Measurements from ENCODE around the gene MRFAP1.
A peak's percentile ranks its signal among the peaks of the same experiment; 100 is the strongest.

MRFAP1 gene
- 134 to 150 reads per million in 2 donors for total RNA-seq

- peak; percentile 95 for DNase-seq
Observed at GRCh38 chr4:6640292-6641163, at the start of gene MRFAP1. Gene MRFAP1 (plus strand): TSS chr4:6640685. CDS start chr4:6640863, 178 bp downstream.

DNA sequence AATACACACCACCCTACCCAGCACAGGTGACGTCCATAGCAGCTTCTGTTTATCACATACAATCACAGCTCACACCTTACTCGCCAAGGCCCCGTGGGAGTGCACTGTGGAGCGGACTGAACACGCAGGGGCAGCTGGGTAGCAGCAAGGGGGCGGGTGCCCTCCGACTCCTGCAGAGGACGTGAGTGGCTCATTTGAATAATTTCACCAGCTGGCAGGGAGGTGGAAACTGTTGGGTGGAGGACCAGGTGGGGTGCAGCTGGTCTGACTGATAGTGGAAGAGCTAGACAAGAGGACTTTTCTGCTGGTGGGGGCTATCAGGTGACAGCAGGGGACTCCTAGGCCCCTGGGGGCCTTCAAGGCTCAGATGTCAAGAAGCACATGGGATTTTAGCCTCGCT, 49.2 kb upstream of the MRFAP1 start:
- DNase-seq: no peak

- DNase-seq: no peak
Observed at GRCh38 chr4:6591781-6592180, 48.7 kb upstream of the MRFAP1 start.

GRCh38 chr4:6592804-6593563, 47.5 kb upstream of the MRFAP1 start:
- DNase-seq: no peak

- no peak for DNase-seq
Observed at GRCh38 chr4:6594341-6594740, 46.1 kb upstream of the MRFAP1 start.

DNA sequence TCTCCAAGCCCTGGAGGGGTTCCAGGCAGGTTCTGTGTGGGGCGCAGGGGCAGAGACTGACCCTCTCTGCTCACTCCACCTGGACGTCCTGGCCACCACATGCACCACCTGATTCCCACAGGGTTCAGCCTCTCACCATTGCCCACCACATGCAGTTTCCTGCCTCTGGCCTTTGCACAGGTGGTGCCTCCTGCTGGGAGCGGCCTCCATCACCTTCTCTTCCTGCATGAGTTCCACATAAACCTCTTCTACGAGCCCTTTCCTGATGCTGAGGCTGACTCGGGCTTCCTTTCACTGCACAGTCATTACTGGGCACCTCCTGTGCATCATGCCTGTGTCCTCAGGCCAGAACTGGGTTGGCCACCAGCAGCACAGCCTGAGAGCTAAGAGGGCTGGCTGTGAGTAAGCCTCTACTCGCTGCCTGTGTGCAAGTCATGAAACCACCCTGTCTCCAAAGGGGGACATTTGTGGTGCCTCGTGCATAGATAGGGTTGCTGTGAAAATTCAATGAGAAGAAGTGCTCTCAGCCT, 45.6 kb upstream of the MRFAP1 start:
- DNase-seq: no peak

DNA sequence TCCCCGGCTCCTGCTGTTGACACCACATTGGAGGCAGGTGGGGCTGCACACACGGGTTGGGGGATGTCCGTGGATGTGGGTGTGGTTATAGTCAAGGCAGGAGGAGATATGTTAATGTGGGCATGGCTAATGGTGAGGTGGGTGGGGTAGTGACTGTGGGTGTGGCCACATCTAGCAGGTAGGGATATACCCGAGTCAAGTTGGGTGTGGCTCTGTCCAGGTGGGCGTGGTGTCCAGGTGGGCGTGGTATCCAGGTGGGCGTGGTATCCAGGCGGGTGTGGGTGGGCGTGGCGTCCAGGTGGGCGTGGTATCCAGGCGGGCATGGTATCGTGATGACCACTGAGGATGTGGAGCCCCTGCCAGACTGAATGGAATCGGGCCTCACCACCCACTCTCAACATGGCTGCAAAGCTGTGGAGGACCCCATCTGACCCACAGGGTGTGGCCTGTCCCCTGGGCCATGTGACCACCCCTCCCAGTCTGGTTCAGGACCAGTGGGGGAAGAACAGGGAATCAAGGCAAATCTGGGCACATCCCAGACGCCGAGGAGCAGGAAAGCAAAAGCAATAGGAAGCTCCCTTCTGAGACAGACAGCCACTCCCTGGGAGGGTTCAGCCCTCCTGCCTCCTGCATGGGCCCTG, 44.5 kb upstream of the MRFAP1 start:
- no peak for DNase-seq

- no peak for DNase-seq
Observed at GRCh38 chr4:6596948-6597347, 43.5 kb upstream of the MRFAP1 start.

DNA sequence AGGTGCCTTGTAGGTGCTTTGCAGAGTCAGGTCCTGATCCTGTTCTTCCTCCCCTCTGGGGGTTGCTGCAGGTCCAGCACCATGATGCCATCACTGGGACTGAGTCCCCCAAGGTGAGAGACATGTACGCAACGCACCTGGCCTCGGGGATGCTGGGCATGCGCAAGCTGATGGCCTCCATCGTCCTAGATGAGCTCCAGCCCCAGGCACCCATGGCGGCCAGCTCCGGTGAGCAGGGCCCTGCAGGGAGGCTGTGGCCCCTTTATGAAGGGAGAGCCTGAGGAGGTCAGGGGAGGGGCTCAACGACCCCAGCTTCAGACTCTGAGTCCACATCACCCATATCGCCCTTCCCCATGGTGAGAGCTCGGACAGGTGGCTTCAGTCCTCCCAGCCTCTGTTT, 42.4 kb upstream of the MRFAP1 start:
- no peak for DNase-seq

- no peak for DNase-seq
Observed at GRCh38 chr4:6598641-6599040, 41.8 kb upstream of the MRFAP1 start.

DNA sequence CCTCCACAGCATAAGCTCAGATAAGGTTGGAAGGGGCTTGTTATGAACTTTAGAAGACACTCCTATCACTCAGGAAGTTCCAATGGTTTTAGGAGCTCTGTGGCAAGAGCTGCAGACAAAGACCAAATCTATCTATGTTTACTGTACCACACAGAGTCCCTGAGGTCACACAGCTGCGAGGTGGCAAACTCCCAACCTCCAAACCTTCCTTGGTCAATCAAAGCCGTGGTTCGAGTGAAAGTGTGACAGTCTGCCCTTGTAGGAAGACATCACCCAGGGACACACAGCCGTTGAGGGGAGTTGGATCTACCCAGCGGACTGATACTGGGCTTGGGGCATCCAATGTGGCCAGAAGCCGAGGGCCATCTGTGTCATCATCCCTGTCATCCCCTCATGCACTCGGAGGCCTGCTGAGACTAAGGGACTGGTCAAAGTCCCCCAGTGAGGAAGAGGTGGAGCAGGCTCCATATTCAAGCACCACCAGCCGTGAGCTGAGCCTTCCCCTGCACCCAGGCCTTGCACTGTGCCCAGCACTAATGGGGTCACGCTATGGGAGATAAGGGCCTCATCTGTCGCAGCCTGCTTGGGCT, 38.7 kb upstream of the MRFAP1 start:
- no peak for DNase-seq

DNA sequence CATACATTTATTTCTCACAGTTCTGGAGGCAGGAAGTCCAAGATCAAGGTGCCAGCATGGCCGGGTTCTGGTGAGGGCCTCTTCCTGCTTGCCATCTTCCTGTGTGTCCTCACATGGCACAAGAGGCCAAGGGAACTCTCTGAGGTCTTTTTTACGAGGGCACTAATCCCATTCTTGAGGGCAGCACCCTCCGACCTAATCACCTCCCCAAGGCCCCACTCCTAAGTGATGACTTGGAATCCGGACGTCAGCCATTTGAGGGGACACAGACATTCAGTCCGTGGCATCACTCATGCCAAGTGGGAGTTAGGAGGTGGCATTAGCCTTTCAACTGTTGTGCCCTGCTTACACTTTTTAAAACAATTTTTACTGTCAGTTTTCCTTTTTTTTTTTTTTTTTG, 38.2 kb upstream of the MRFAP1 start:
- no peak for DNase-seq

GRCh38 chr4:6603128-6603527, 37.4 kb upstream of the MRFAP1 start:
- DNase-seq: no peak

DNA sequence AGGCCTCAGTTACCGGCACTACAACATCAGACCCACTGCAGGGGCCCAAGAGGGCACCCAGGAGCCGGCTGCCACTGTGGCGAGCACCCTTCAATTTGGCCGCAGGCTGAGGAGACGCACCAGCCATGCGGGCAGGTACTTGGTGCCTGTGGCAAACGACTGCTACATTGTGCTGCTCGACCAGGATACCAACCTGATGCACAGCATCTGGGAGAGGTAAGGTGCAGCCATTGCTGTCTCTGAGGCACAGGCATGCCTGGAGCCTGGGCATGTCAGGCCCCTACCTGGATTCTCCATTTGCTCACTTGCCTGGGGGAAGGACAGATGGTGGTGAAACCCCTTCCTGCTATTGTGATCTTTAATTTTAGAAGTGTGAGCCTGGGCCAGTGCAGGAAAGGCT, 35.4 kb upstream of the MRFAP1 start:
- no peak for DNase-seq

GRCh38 chr4:6605605-6606004, 34.9 kb upstream of the MRFAP1 start:
- no peak for DNase-seq

DNA sequence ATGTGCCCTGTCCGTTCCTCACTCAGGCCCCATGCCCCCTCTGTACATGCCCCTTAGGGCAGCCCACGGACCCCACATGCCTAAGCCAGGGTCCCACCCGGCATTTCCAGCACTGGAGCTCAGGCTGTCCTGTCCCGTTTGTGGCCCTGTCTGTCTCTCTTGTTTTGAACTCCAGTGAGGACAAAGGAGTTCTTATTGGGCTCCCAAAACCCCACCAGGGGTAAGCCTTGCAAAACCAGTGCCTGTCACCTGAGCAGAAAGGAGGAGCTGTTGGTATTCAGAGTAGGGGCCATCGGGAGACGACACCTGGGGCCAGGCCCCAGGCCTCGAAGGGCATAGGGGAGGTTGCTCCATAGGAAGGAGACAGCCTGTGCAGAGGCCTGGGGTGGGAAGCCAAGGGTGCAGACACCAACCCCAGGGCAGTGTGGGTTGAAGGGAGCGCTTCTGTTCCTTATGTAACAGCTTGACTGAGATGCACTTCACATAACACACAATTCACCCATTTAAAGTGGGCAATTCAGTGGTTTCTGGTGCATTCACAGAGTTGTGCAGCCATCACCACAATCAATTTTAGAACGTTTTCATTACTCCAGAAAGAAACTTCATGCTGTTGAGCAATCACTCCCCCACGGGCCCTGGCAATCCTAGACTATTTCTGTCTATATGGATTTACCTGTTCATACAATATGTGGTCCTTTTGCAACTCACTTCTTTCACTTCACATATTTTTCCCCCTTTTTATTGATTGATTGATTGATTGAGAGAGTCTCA, 33.8 kb upstream of the MRFAP1 start:
- DNase-seq: no peak

- no peak for DNase-seq
Observed at GRCh38 chr4:6607368-6608055, 33.0 kb upstream of the MRFAP1 start.

DNA sequence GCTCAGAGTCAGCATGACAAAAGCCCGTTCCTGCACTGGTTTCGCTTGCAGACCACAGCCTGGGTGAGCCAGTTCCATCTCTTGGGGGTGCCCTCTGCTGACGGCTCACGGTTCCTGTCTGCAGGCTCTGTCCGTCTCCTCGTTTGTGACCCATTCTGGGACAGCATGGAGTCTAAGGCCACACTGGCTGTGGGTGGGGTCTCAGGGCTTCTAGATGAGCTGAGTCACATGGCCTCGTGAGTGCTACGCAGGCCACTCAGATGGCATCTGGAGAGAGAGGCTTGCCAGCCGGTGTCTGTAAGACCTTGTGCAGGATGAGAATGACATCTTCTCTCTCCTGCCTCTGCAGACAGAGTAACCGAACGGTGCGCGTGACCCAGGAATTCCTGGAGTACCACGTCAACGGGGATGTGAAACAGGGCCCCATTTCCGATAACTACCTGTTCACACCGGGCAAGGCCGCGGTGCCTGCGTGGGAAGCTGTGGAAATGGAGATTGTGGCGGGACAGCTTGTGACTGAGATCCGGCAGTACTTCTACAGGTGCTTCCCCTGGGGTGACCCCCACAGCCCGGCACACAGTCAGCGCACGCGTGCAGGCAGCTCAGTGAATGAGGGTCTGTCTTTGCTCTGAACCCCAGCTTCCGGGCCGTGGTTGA, 31.6 kb upstream of the MRFAP1 start:
- DNase-seq: peak; percentile 18

- DNase-seq: no peak
Observed at GRCh38 chr4:6609415-6610079, 30.9 kb upstream of the MRFAP1 start.

DNA sequence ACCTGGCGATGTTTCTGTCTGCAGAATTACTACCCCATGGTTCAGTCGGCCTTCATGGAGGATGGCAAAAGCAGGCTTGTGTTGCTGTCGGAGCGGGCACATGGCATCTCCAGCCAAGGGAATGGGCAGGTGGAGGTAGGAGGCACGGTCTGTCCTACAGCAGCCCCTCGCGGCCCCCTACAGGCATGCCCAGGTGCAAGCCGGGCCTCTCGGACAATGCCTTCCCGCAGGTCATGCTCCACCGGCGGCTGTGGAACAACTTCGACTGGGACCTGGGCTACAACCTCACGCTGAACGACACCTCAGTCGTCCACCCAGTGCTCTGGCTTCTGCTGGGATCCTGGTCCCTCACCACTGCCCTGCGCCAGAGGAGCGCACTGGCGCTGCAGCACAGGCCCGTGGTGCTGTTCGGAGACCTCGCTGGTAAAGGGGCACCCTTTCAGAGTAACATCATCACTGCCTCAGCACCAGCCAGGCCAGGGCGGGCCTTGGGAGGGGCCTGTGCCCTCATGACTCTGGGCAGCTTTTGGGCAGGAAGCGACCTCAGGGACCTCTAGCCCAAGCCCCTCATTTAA, 29.5 kb upstream of the MRFAP1 start:
- no peak for DNase-seq
